AG09309 (cell line): ENCODE results near the gene CASZ1.

Experiments
- DNase-seq: peaks from one replicate; pipeline ENCODE4 v3.0.0-alpha.2; 2010; ENCODE audit warnings: low read depth
- H3K4me3 ChIP-seq: 2 replicates; pipeline ENCODE4 v1.5.1; 2011; ENCODE audit warnings: mild to moderate bottlenecking, low read depth, low read length, moderate library complexity; ENCODE audit not compliant: control insufficient read depth
- CTCF ChIP-seq: IDR thresholded peaks from 2 replicates; pipeline ENCODE4 v1.5.1; 2011; ENCODE audit warnings: mild to moderate bottlenecking, low read depth, low read length, inconsistent platforms; ENCODE audit not compliant: insufficient read depth, control insufficient read depth; ENCODE audit errors: missing control alignments

Gene CASZ1

GRCh38 chr1:10721381-10722321, 74.8 kb downstream of the CASZ1 start:
- no peak for DNase-seq
- TF ChIP-seq CTCF, result no peak
- H3K4me3 ChIP-seq, result no peak overlapping the region

- no peak overlapping the region for H3K4me3 ChIP-seq
- no peak for TF ChIP-seq CTCF
- DNase-seq, result no peak
These were observed 75.8 kb downstream of the CASZ1 start for GRCh38 chr1:10720635-10721034.

GRCh38 chr1:10718083-10718415, 78.4 kb downstream of the CASZ1 start:
- no peak for TF ChIP-seq CTCF
- H3K4me3 ChIP-seq, result no peak overlapping the region
- no peak for DNase-seq

GRCh38 chr1:10717296-10718082, 79.0 kb downstream of the CASZ1 start:
- no peak overlapping the region for H3K4me3 ChIP-seq
- no peak for TF ChIP-seq CTCF
- DNase-seq, result no peak

- no peak for DNase-seq
- H3K4me3 ChIP-seq, result no peak overlapping the region
- no peak for TF ChIP-seq CTCF
These were observed 79.6 kb downstream of the CASZ1 start for GRCh38 chr1:10716840-10717239.

GRCh38 chr1:10714337-10715114, 81.9 kb downstream of the CASZ1 start:
- no peak for TF ChIP-seq CTCF
- no peak for DNase-seq
- H3K4me3 ChIP-seq, result no peak overlapping the region
